HT1080 (cell line): ENCODE data around the gene MRPL38. TPM values are rescaled to one million over a fixed set of nuclear protein-coding genes. Genes with fewer than 3 reads are reported as not detected.
"Not testable (repeated sequence)": the region's sequence is repeated elsewhere in the genome, so short reads cannot be mapped to it uniquely, and the experiment has no call there.

ENCODE experiments used
- DNase-seq: peaks from one replicate; pipeline ENCODE4 v3.0.0-alpha.2; 2015; ENCODE audit warnings: low read depth
- total RNA-seq: library from RNA; depleted of rRNA; stranded (reverse); fragments of >200 nt; shearing (Covaris generic); gene quantifications from 2 replicates; pipeline ENCODE4 v1.2.3, GENCODE V29; 2014

The MRPL38 gene
- total RNA-seq, 1 experiment from 2014 or later, result 66.9 TPM

GRCh38 chr17:75876938-75877751, 27.5 kb downstream of the MRPL38 start:
- peak; percentile 97 for DNase-seq

- DNase-seq, result no peak
These were observed 28.3 kb downstream of the MRPL38 start for GRCh38 chr17:75876190-75876937.

GRCh38 chr17:75875940-75876189, 28.8 kb downstream of the MRPL38 start:
- DNase-seq, result peak; percentile 52

DNA sequence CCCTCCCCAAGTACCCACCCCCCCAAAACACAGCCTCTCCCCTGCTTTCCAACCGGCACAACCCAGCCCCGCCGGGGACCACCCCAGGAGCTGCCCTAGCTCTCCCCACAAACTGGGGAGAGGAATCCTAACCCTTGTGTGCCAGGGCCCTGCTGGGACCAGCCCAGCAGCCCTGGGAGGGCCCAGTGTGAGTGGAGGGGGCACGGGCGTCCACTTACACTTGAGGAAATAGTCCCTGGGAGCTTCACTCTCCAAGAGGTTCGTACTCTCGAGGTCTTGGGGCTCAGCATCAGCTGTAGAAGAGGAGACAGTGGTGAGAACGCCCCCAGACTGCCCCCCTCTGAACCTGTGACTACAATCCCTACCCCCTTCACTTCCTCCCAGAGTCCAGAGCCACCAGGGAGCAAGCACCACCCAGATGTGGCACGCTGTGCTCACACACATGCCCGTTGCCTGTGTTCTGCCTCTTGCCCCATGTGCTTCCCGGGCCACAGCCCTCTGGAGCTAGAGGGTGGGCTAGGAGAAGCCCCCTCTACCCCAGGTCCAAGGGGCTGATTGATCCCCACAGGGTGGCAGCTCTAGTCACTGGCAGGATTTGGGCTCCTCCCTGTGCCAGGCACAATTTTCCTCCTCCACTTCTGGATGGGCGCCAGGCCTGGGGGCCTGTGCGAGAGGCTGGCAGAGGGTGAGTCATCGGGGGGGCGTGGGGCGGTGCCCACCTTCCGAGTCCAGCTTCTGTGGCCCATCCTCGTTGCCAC, 29.3 kb downstream of the MRPL38 start:
- no peak for DNase-seq

DNA sequence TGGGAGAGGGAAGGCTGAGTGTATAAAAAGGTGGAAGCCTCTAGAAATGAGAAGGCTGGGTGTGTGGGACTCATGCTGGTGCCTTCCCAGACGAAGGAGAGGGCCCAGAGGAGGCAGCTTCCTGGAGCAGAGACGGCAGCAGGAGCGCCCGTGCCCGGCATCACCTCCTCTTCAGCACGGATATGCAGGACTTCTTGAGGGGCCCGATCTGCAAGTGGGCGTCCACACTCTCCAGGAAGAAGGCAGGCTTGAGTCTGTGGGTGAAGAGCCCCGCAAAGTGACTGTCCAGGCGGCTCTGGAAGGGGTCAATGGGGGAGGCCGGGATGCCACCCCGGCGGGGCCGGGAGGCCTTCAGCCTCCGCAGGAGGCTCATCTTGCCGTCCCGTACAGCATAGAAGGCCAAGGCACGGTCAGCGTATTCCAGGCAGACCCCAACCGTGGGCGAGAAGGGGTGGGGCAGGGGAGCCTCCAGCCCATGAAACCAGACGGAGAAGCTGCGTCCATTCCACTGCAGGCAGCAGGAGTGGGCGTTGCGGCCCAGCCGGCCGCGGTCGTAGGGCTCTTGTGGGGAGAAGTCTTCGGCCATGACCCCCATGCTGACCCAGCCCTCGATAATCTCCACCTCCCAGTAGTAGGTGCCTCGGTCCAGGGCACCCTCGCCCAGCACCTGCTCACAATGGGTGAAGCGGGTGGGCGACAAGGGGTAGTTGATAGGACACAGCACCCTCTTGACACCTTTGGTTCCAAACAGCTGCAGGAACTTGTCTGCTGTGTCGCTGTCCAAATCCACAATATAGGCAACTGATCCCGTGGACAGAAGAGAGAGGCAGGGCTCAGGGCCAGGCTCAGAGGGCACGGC, 30.1 kb downstream of the MRPL38 start:
- DNase-seq, result no peak

DNA sequence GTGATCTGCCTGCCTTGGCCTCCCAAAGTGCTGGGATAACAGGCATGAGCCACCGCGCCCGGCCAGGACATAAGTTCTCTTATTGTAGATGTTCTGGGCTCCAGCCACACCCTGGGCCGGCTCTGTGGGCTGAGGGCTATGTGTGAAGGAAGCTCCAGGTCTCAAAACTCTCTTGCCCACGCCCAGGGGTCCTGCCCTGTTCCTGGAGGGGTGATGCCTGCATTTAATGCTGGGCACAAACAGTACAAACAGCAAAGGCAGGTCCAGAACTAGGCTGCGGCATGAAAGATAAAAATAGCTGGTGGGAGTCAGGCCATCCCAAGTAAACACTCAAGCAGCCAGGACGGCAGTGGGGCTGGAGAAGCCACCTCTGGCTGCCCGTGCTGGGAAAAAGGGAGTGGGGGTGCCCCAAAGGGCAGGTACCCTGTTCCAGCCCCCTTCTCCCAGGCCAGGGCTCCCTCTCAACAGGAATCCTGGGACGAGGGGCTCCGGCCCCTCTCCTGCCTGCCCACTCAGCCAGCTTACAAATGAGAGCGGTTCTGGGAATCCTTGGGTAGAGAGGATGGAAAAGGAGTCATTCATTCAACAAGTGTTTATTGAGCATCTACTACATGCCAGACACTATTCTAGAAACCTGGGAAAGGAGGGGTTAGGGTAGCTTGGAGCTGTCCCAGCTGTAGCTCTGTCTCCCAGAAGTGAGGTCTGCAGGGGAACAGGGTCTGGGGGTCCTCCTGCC, 30.9 kb downstream of the MRPL38 start:
- no peak for DNase-seq

DNA sequence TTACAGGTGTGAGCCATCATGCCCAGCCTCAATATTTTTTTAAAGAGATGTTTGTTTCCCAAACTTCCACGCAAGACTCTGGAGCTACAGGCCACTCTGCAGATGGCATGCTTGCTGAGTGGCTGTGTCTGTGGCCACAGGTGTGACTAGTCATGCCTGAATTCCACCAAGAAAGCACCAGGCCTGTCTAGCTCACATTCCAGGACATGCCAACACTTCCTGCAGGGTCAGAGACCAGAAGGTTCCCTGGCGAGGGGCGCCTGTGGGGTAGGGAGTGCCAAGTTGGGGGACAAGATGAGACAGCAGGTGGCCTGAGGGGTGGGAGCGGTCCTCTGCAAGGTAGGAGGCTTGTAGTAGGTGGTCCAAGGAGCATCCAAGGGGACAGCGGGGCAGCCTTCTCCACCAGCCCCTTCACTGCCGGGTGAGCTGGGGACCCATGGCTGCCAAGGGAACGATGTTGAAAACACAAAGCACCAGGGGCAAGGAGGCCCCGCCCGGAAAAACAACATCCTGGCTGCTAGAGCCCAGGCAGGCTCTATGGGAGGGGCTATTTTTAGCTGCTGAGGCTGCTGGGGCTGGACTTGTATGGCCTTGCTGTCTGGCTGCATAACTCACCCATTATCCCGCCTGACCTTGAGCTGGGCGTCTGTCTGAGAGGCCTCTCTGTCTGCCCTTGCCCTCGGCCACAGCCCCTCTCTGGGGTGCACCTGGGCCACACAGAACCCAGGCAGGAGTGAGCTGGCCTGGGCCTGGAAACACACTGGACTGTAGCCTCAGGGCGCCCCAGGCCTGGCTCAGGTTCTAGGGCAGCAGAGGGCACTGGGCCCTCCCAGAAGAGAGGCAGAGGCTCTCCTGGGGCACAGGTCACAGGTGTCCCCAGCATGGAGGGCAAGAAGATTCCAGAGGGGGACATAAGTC, 32.0 kb downstream of the MRPL38 start:
- DNase-seq, result peak; percentile 88

GRCh38 chr17:75870228-75870627, 34.5 kb downstream of the MRPL38 start:
- DNase-seq, result not testable (repeated sequence)

DNA sequence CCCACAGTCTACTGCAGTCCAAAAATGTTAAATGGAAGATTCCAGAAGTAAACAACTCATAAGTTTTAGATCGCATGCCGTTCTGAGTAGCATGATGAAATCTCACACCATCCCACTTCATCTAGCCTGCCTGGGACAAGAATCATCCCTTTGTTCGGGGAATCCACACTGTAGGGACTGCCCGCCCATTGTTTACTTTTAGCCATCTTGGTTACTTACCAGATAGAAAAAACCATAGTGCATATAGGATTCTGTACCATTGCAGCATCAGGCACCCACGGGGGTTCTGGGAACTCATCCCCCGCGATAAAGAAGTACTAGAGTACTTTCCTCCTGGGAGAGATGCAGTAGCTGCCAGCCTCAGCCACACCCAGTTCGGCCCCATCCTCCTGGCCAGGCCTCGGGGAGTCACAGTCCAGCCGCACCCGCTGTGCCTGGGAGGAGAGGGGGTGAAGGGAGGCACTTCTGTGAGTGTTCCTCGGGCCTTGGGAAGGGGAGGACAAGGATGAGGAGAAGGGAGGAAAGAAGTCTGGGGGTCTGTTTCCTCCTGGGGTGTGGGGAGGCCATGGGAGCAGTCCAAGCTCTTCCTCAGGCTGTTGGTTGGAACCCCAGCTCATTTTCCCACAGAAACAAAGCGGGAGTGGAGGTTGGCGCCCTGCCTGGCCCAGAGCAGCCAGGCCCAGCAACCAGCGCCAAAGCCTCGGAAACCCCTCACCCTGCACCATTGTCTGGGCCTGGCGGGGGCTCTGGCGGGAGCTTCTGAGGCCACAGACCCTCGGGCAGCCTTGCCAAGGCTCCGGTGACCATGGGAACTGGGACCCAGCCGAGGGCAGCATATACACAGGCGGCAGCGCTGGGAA, 35.2 kb downstream of the MRPL38 start:
- no peak for DNase-seq

GRCh38 chr17:75868730-75869281, 35.9 kb downstream of the MRPL38 start:
- DNase-seq, result not testable (repeated sequence)

GRCh38 chr17:75865404-75866188, 39.1 kb downstream of the MRPL38 start:
- DNase-seq, result not testable (repeated sequence)

DNA sequence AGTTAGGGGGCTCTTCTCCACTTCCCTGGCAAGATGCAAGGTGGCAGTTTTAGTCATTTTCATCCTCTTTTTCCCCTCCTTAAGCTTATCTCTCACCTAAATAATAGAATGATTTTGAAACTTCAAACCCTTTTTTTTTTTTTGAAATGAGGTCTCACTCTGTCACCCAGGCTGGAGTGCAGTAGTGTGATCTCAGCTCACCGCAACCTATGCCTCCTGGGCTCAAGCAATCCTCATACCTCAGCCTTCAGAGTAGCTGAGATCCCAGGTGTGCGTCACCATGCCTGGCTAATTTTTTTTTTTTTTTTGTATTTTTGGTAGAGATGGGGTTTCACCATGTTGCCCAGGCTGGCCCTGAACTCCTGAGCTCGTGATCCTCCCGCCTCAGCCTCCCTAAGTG, 39.8 kb downstream of the MRPL38 start:
- DNase-seq, result not testable (repeated sequence)

DNA sequence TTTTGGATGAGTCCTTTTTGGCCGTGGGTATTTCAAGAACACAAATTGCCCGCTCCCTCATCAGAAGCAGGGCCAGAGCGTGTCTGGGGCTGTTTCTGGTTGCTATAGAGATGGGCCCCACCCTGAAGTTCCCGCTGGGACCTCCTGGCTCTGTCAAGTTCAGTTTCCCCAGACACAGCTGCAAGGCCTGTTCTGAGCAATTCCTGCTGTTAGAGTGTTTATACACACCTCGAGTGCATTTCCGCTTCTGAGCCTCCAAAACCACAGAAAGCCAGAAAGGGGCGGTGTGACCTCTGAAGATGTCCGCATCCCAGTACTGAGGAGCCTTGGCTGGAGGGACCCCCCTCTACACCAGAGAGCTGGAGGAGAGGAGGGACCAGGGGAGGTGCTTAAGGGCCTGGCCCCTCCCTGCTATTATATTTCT, 40.2 kb downstream of the MRPL38 start:
- peak; percentile 52 for DNase-seq

DNA sequence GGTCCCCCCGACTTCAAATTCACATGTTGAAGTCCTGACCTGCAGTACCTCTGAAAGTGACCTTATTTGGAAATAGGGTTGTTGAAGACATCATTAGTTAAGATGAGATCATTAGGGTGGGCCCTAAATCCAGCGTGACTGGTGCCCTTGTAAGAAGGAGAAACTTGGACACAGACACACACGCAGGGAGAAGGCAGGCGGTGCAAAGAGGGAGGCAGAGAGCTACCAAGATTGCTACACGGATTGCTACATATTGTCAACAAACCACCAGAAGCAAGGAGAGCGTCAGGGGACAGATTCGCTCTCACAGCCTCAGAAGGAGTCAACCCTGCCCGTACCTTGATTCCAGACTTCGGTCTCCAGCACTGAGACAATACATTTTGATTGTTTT, 42.8 kb downstream of the MRPL38 start:
- DNase-seq, result no peak

GRCh38 chr17:75859358-75859757, 45.3 kb downstream of the MRPL38 start:
- not testable (repeated sequence) for DNase-seq

GRCh38 chr17:75856062-75856756, 48.5 kb downstream of the MRPL38 start:
- peak; percentile 36 for DNase-seq
